HepG2 (cell line): ENCODE data around the gene VPS37D. TPM values are rescaled to one million over a fixed set of nuclear protein-coding genes. Genes with fewer than 3 reads are reported as not detected.

Source experiments
- ATM ChIP-seq: fragments of 450-650 bp; IDR thresholded peaks from 2 replicates; pipeline ENCODE4 v1.7.1; 2017; ENCODE audit warnings: mild to moderate bottlenecking, borderline replicate concordance
- BATF2 ChIP-seq: sonication (generic); formaldehyde crosslinking; IDR thresholded peaks from 2 replicates; pipeline ENCODE4 v1.8.0; 2022; ENCODE audit warnings: mild to moderate bottlenecking, missing genetic modification reagents, moderate library complexity
- CEBPB ChIP-seq: IDR thresholded peaks from 2 replicates; pipeline ENCODE4 v1.6.1; 2011; ENCODE audit warnings: low read depth, low read length, improper control_type of control experiment, borderline replicate concordance
- DNMT3B ChIP-seq: conservative IDR thresholded peaks from 2 replicates; pipeline ENCODE4 v1.6.1; 2016; ENCODE audit warnings: missing biosample characterization, control low read depth
- E2F2 ChIP-seq: sonication (generic); formaldehyde crosslinking; IDR thresholded peaks from 2 replicates; pipeline ENCODE4 v1.4.0; 2020; ENCODE audit warnings: missing genetic modification reagents, borderline replicate concordance
- EEA1 ChIP-seq: sonication (generic); formaldehyde crosslinking; IDR thresholded peaks from 2 replicates; pipeline ENCODE4 v1.5.1; 2020; ENCODE audit warnings: mild to moderate bottlenecking, missing genetic modification reagents, borderline replicate concordance
- FIP1L1 ChIP-seq: fragments of 200-400 bp; formaldehyde crosslinking; IDR thresholded peaks from 2 replicates; pipeline ENCODE4 v1.6.1; 2018; ENCODE audit warnings: low read depth, mild to moderate bottlenecking, low read length, moderate library complexity, borderline replicate concordance; ENCODE audit not compliant: insufficient read depth
- KLF13 ChIP-seq: sonication (generic); formaldehyde crosslinking; IDR thresholded peaks from 2 replicates; pipeline ENCODE4 v1.4.0; 2020; ENCODE audit warnings: mild to moderate bottlenecking, missing genetic modification reagents
- MEF2D ChIP-seq: sonication (generic); formaldehyde crosslinking; IDR thresholded peaks from 2 replicates; pipeline ENCODE4 v1.5.1; 2020; ENCODE audit warnings: mild to moderate bottlenecking, missing genetic modification reagents
- NCOA2 ChIP-seq: sonication (generic); formaldehyde crosslinking; IDR thresholded peaks from 2 replicates; pipeline ENCODE4 v1.8.0; 2022; ENCODE audit warnings: inconsistent platforms
- NFKBIZ ChIP-seq: IDR thresholded peaks from 2 replicates; pipeline ENCODE4 v1.6.1; 2018; ENCODE audit warnings: missing genetic modification reagents, missing compliant biosample characterization
- SNRNP70 ChIP-seq: fragments of 200-400 bp; formaldehyde crosslinking; IDR thresholded peaks from 2 replicates; pipeline ENCODE4 v1.6.1; 2017; ENCODE audit warnings: mild to moderate bottlenecking, low read depth, low read length, moderate library complexity
- SRSF1 ChIP-seq: fragments of 200-400 bp; formaldehyde crosslinking; optimal IDR thresholded peaks from 2 replicates; pipeline ENCODE3; 2017; ENCODE audit warnings: mild to moderate bottlenecking, low read depth, low read length, moderate library complexity
- ZNF12 ChIP-seq: sonication (generic); formaldehyde crosslinking; IDR thresholded peaks from 2 replicates; pipeline ENCODE4 v1.5.0; 2020; ENCODE audit warnings: missing genetic modification reagents
- ZNF337 ChIP-seq: sonication (generic); formaldehyde crosslinking; IDR thresholded peaks from 2 replicates; pipeline ENCODE4 v1.5.1; 2020; ENCODE audit warnings: missing genetic modification reagents, low read depth, mild to moderate bottlenecking, borderline replicate concordance
- ZNF367 ChIP-seq: sonication (generic); formaldehyde crosslinking; IDR thresholded peaks from 2 replicates; pipeline ENCODE4 v1.4.0; 2020; ENCODE audit warnings: missing genetic modification reagents, borderline replicate concordance
- ZNF572 ChIP-seq: sonication (generic); formaldehyde crosslinking; IDR thresholded peaks from 2 replicates; pipeline ENCODE4 v1.5.1; 2020; ENCODE audit warnings: mild to moderate bottlenecking, missing genetic modification reagents
- ZNF589 ChIP-seq: sonication (generic); formaldehyde crosslinking; conservative IDR thresholded peaks from 2 replicates; pipeline ENCODE4 v1.8.0; 2022; ENCODE audit warnings: mild to moderate bottlenecking, moderate library complexity, missing genetic modification reagents
- polyA plus RNA-seq, 8 experiments: library from polyadenylated mRNA; depleted of rRNA in 3 of 8; stranded (reverse) in 7 of 8; unstranded in 1 of 8; fragments of >200 nt; fragmentation: Illumina TruSeq in 4 of 8; extraction: Trizol in 4 of 8; gene quantifications; 2 replicates each; pipeline versions ENCODE4 v1.2.1 to v1.2.3, GENCODE V29; 2011 to 2016; ENCODE audit warnings: low read depth in 4 of 8, missing spikeins in 1 of 8, mixed read lengths in 1 of 8; ENCODE audit not compliant: insufficient read depth in 1 of 8
- total RNA-seq, 5 experiments: library from RNA; depleted of rRNA; stranded (reverse); fragments of >200 nt; fragmentation: Illumina TruSeq; extraction: Trizol; gene quantifications; 2 replicates each; pipeline ENCODE4 v1.2.3, GENCODE V29; 2016; ENCODE audit warnings: low read depth in 1 of 5
- TF ChIP-seq, protein P1 (sequence below): sonication (generic); formaldehyde crosslinking; conservative IDR thresholded peaks from 2 replicates; pipeline ENCODE4 v1.4.0; 2020; ENCODE audit warnings: missing genetic modification reagents
- TF ChIP-seq, protein P2 (sequence below): sonication (generic); formaldehyde crosslinking; IDR thresholded peaks from 2 replicates; pipeline ENCODE4 v1.5.0; 2020; ENCODE audit warnings: mild to moderate bottlenecking, missing genetic modification reagents
- TF ChIP-seq, protein P3 (sequence below): sonication (generic); formaldehyde crosslinking; IDR thresholded peaks from 2 replicates; pipeline ENCODE4 v1.5.0; 2020; ENCODE audit warnings: mild to moderate bottlenecking, low read depth, missing genetic modification reagents, borderline replicate concordance

Gene VPS37D
- total and polyA plus RNA-seq, 2 of the 13 experiments (the other 11 are each of a cell fraction or from before 2014, with no cell fraction given): 3.8 to 6.3 TPM

GRCh38 chr7:73623798-73624668 lies 43.6 kb upstream of the VPS37D start, which contains the start of gene MLXIPL (continued):
- no peak for TF ChIP-seq MEF2D
- TF ChIP-seq ZNF12: no peak
- TF ChIP-seq EEA1 (CRISPR knock-in tag): peak; percentile 59; the same call in 1 of the 2 replicates
- no peak for TF ChIP-seq FIP1L1
- peak; percentile 53; the same call in 1 of the 2 replicates for TF ChIP-seq ZNF337 (CRISPR knock-in tag)
- TF ChIP-seq ATM: no peak
- TF ChIP-seq, protein P1, sequence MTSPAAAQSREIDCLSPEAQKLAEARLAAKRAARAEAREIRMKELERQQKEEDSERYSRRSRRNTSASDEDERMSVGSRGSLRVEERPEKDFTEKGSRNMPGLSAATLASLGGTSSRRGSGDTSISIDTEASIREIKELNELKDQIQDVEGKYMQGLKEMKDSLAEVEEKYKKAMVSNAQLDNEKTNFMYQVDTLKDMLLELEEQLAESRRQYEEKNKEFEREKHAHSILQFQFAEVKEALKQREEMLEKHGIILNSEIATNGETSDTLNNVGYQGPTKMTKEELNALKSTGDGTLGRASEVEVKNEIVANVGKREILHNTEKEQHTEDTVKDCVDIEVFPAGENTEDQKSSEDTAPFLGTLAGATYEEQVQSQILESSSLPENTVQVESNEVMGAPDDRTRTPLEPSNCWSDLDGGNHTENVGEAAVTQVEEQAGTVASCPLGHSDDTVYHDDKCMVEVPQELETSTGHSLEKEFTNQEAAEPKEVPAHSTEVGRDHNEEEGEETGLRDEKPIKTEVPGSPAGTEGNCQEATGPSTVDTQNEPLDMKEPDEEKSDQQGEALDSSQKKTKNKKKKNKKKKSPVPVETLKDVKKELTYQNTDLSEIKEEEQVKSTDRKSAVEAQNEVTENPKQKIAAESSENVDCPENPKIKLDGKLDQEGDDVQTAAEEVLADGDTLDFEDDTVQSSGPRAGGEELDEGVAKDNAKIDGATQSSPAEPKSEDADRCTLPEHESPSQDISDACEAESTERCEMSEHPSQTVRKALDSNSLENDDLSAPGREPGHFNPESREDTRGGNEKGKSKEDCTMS: no peak; the same call in 1 of the 2 replicates
- peak; percentile 71; the same call in 1 of the 2 replicates for TF ChIP-seq E2F2 (CRISPR knock-in tag)
- no peak for TF ChIP-seq NFKBIZ (CRISPR knock-in tag)
- no peak; the same call in 1 of the 2 replicates for TF ChIP-seq NCOA2 (CRISPR knock-in tag)
- no peak for TF ChIP-seq SRSF1
- TF ChIP-seq, protein P2, sequence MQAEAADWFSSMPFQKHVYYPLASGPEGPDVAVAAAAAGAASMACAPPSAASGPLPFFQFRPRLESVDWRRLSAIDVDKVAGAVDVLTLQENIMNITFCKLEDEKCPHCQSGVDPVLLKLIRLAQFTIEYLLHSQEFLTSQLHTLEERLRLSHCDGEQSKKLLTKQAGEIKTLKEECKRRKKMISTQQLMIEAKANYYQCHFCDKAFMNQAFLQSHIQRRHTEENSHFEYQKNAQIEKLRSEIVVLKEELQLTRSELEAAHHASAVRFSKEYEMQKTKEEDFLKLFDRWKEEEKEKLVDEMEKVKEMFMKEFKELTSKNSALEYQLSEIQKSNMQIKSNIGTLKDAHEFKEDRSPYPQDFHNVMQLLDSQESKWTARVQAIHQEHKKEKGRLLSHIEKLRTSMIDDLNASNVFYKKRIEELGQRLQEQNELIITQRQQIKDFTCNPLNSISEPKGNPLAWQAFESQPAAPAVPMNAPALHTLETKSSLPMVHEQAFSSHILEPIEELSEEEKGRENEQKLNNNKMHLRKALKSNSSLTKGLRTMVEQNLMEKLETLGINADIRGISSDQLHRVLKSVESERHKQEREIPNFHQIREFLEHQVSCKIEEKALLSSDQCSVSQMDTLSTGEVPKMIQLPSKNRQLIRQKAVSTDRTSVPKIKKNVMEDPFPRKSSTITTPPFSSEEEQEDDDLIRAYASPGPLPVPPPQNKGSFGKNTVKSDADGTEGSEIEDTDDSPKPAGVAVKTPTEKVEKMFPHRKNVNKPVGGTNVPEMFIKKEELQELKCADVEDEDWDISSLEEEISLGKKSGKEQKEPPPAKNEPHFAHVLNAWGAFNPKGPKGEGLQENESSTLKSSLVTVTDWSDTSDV (CRISPR knock-in tag): 0 out of 2 replicates have a peak, but pooled peaks have one; percentile 27
- peak; percentile 66; the same call in 1 of the 2 replicates for TF ChIP-seq ZNF367 (CRISPR knock-in tag)
- TF ChIP-seq, protein P3, sequence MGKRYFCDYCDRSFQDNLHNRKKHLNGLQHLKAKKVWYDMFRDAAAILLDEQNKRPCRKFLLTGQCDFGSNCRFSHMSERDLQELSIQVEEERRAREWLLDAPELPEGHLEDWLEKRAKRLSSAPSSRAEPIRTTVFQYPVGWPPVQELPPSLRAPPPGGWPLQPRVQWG (CRISPR knock-in tag): no peak
- no peak for TF ChIP-seq SNRNP70
- no peak; the same call in 1 of the 2 replicates for TF ChIP-seq ZNF589
- TF ChIP-seq DNMT3B (CRISPR knock-in tag): no peak
- TF ChIP-seq BATF2 (CRISPR knock-in tag): no peak
- TF ChIP-seq KLF13 (CRISPR knock-in tag): no peak
- TF ChIP-seq CEBPB: no peak
- TF ChIP-seq ZNF572 (CRISPR knock-in tag): no peak
